HG02885 (cell line): Measurements from ENCODE around the gene EYS.
"Not testable (repeated sequence)": the region's sequence is repeated elsewhere in the genome, so short reads cannot be mapped to it uniquely, and the experiment has no call there.

Experiments used
- ATAC-seq: cut with Tn5 transposase; IDR thresholded peaks from one replicate; pipeline ENCODE4 v1.9.1; 2021; ENCODE audit warnings: mild to moderate bottlenecking; ENCODE audit not compliant: unreplicated experiment, poor library complexity

EYS gene

GRCh38 chr6:63856271-63856670 is 1850.8 kb downstream of the EYS start:
- ATAC-seq: no peak

GRCh38 chr6:63844287-63844686 is 1862.7 kb downstream of the EYS start:
- ATAC-seq: no peak

GRCh38 chr6:63839485-63839884 is 1867.5 kb downstream of the EYS start:
- no peak for ATAC-seq

- ATAC-seq: not testable (repeated sequence)
Observed at GRCh38 chr6:63828678-63829077, 1878.3 kb downstream of the EYS start.

GRCh38 chr6:63824722-63825121 is 1882.3 kb downstream of the EYS start:
- ATAC-seq: no peak

GRCh38 chr6:63821442-63821841 is 1885.6 kb downstream of the EYS start:
- no peak for ATAC-seq

- no peak for ATAC-seq
Observed at GRCh38 chr6:63819831-63820230, 1887.2 kb downstream of the EYS start.

- ATAC-seq: peak; percentile 10
Observed at GRCh38 chr6:63817492-63818050, 1889.5 kb downstream of the EYS start.

- ATAC-seq: peak; percentile 52
Observed at GRCh38 chr6:63816982-63817436, 1890.0 kb downstream of the EYS start.

- ATAC-seq: no peak
Observed at GRCh38 chr6:63816401-63816981, 1890.5 kb downstream of the EYS start.

GRCh38 chr6:63814459-63814858 is 1892.6 kb downstream of the EYS start:
- no peak for ATAC-seq

GRCh38 chr6:63813566-63814120 is 1893.4 kb downstream of the EYS start:
- ATAC-seq: no peak

- no peak for ATAC-seq
Observed at GRCh38 chr6:63808576-63808975, 1898.5 kb downstream of the EYS start.

- no peak for ATAC-seq
Observed at GRCh38 chr6:63807056-63807455, 1900.0 kb downstream of the EYS start.

GRCh38 chr6:63806573-63806913 is 1900.5 kb downstream of the EYS start:
- no peak for ATAC-seq

GRCh38 chr6:63805808-63806572 is 1901.0 kb downstream of the EYS start:
- no peak for ATAC-seq

GRCh38 chr6:63805345-63805744 is 1901.7 kb downstream of the EYS start:
- no peak for ATAC-seq

- ATAC-seq: no peak
Observed at GRCh38 chr6:63804381-63804956, 1902.6 kb downstream of the EYS start.

GRCh38 chr6:63803371-63803770 is 1903.7 kb downstream of the EYS start:
- ATAC-seq: no peak

- ATAC-seq: peak; percentile 46
Observed at GRCh38 chr6:63802606-63803206, 1904.3 kb downstream of the EYS start.

GRCh38 chr6:63800386-63800785 is 1906.6 kb downstream of the EYS start:
- not testable (repeated sequence) for ATAC-seq
